Activated CD4-positive, alpha-beta memory T cell treated with anti-CD3 and anti-CD28 coated beads, Interleukin-2, amount 10 ng/mL, durations not matched to agents 7 days and 5 days (primary cell): Measurements from ENCODE around the gene PTH2R. TPM values are rescaled to one million over a fixed set of nuclear protein-coding genes. Genes with fewer than 3 reads are reported as not detected.
"Not testable (repeated sequence)": the region's sequence is repeated elsewhere in the genome, so short reads cannot be mapped to it uniquely, and the experiment has no call there.

Source experiments
- CTCF ChIA-PET: fragments of 350-600 bp; sonication (Branson Sonifier 250); formaldehyde crosslinking; loops from one replicate; lab custom pipeline; 2021; ENCODE audit warnings: antibody characterized with exemption, inconsistent platforms; lab: Charles Lee
- POLR2A ChIA-PET: fragments of 350-600 bp; sonication (Branson Sonifier 250); formaldehyde crosslinking; loops from one replicate; lab custom pipeline; 2021; ENCODE audit warnings: antibody characterized with exemption; lab: Charles Lee
- DNase-seq: peaks from one replicate; pipeline ENCODE4 v3.0.0-alpha.2; 2020
- H3K27ac Mint-ChIP-seq: one replicate; pipeline ENCODE4 v1.8.0; 2021; ENCODE audit warnings: mild to moderate bottlenecking, mixed read lengths
- H3K27me3 Mint-ChIP-seq: one replicate; pipeline ENCODE4 v1.8.0; 2021; ENCODE audit warnings: mixed read lengths
- H3K36me3 Mint-ChIP-seq: one replicate; pipeline ENCODE4 v1.8.0; 2021; ENCODE audit warnings: low read depth, mixed read lengths
- H3K4me1 Mint-ChIP-seq: one replicate; pipeline ENCODE4 v1.8.0; 2021; ENCODE audit warnings: mixed read lengths
- H3K4me3 Mint-ChIP-seq: one replicate; pipeline ENCODE4 v1.8.0; 2021; ENCODE audit warnings: mild to moderate bottlenecking, mixed read lengths
- H3K9me3 Mint-ChIP-seq: one replicate; pipeline ENCODE4 v1.8.0; 2021; ENCODE audit warnings: mixed read lengths
- total RNA-seq, 2 experiments: library from RNA; stranded (reverse); gene quantifications; one replicate each; pipeline ENCODE4 v1.2.3, GENCODE V29; 2021

The PTH2R gene
- total RNA-seq, 2 experiments from 2014 or later, result 0.10 TPM; not detected in 1

- Mint-ChIP-seq H3K4me3 (no peak overlapping the region), H3K9me3 (no peaks in the 10 kb centered on the region), H3K27me3 (no peaks in the 10 kb centered on the region), H3K4me1 (no peaks in the 10 kb centered on the region), H3K27ac (no peak overlapping the region), H3K36me3 (no peaks in the 10 kb centered on the region)
- CTCF ChIA-PET, result no interaction called here
- POLR2A ChIA-PET, result no interaction called here
- DNase-seq, result no peak
These were observed 71.1 kb downstream of the PTH2R start for GRCh38 chr2:208477741-208478140.

- H3K27ac Mint-ChIP-seq, result no peak overlapping the region
- DNase-seq, result no peak
These were observed 72.8 kb downstream of the PTH2R start for GRCh38 chr2:208479342-208479741.

GRCh38 chr2:208481945-208482344 lies 75.4 kb downstream of the PTH2R start:
- H3K27me3 Mint-ChIP-seq, CTCF ChIA-PET, H3K27ac Mint-ChIP-seq, H3K9me3 Mint-ChIP-seq, H3K4me1 Mint-ChIP-seq, H3K4me3 Mint-ChIP-seq, H3K36me3 Mint-ChIP-seq, DNase-seq, POLR2A ChIA-PET: not testable (repeated sequence)

More at GRCh38 chr2:208479342-208479741, 72.8 kb downstream of the PTH2R start:
- no peak overlapping the region for H3K4me3 Mint-ChIP-seq
- H3K27me3 Mint-ChIP-seq, result no peaks in the 10 kb centered on the region
- no peaks in the 10 kb centered on the region for H3K36me3 Mint-ChIP-seq
- no peaks in the 10 kb centered on the region for H3K4me1 Mint-ChIP-seq
- POLR2A ChIA-PET, result no interaction called here
- CTCF ChIA-PET, result no interaction called here
- H3K9me3 Mint-ChIP-seq, result no peaks in the 10 kb centered on the region

- H3K36me3 Mint-ChIP-seq, H3K9me3 Mint-ChIP-seq, DNase-seq, H3K4me3 Mint-ChIP-seq, POLR2A ChIA-PET, H3K27me3 Mint-ChIP-seq, H3K4me1 Mint-ChIP-seq, H3K27ac Mint-ChIP-seq, CTCF ChIA-PET: not testable (repeated sequence)
These were observed 75.9 kb downstream of the PTH2R start for GRCh38 chr2:208482453-208483015.

- POLR2A ChIA-PET, result no interaction called here
- Mint-ChIP-seq H3K36me3 (no peaks in the 10 kb centered on the region), H3K4me3 (no peak overlapping the region), H3K9me3 (no peaks in the 10 kb centered on the region), H3K4me1 (no peaks in the 10 kb centered on the region), H3K27ac (no peak overlapping the region), H3K27me3 (peaks cover 2% of the 10 kb centered on the region)
- no peak for DNase-seq
- CTCF ChIA-PET, result no interaction called here
These were observed 78.8 kb downstream of the PTH2R start for GRCh38 chr2:208485390-208485789.

GRCh38 chr2:208488686-208489564 lies 82.3 kb downstream of the PTH2R start:
- Mint-ChIP-seq H3K9me3 (no peaks in the 10 kb centered on the region), H3K27ac (no peak overlapping the region)

GRCh38 chr2:208489687-208490086 lies 83.1 kb downstream of the PTH2R start:
- Mint-ChIP-seq H3K4me3 (no peak overlapping the region), H3K4me1 (no peaks in the 10 kb centered on the region), H3K27me3 (peaks cover 2% of the 10 kb centered on the region), H3K9me3 (no peaks in the 10 kb centered on the region), H3K36me3 (no peaks in the 10 kb centered on the region), H3K27ac (no peak overlapping the region)
- DNase-seq, result no peak
- POLR2A ChIA-PET, result no interaction called here
- CTCF ChIA-PET, result no interaction called here

More at GRCh38 chr2:208488686-208489564, 82.3 kb downstream of the PTH2R start:
- ChIA-PET POLR2A (no interaction called here), CTCF (no interaction called here)
- Mint-ChIP-seq H3K4me1 (no peaks in the 10 kb centered on the region), H3K36me3 (no peaks in the 10 kb centered on the region), H3K4me3 (no peak overlapping the region), H3K27me3 (peaks cover 2% of the 10 kb centered on the region)
- no peak for DNase-seq

- no peaks in the 10 kb centered on the region for H3K9me3 Mint-ChIP-seq
- POLR2A ChIA-PET, result interaction anchor here (0.8 kb wide), 1 partner anchor 10 kb away, joined by 3 read pairs; no protein-coding TSS in a partner anchor
- H3K4me3 Mint-ChIP-seq, result no peak overlapping the region
- peaks cover 2% of the 10 kb centered on the region for H3K27me3 Mint-ChIP-seq
- no peak for DNase-seq
- CTCF ChIA-PET, result no interaction called here
- no peak overlapping the region for H3K27ac Mint-ChIP-seq
- H3K4me1 Mint-ChIP-seq, result no peaks in the 10 kb centered on the region
- no peaks in the 10 kb centered on the region for H3K36me3 Mint-ChIP-seq
These were observed 83.9 kb downstream of the PTH2R start for GRCh38 chr2:208490492-208490891.

GRCh38 chr2:208491641-208492040 lies 85.0 kb downstream of the PTH2R start:
- Mint-ChIP-seq H3K27me3 (peaks cover 2% of the 10 kb centered on the region), H3K9me3 (no peaks in the 10 kb centered on the region), H3K27ac (no peak overlapping the region), H3K4me3 (no peak overlapping the region), H3K4me1 (no peaks in the 10 kb centered on the region), H3K36me3 (no peaks in the 10 kb centered on the region)
- POLR2A ChIA-PET, result no interaction called here
- DNase-seq, result no peak
- CTCF ChIA-PET, result no interaction called here

GRCh38 chr2:208492069-208492468 lies 85.5 kb downstream of the PTH2R start:
- no peak for DNase-seq
- Mint-ChIP-seq H3K4me1 (no peaks in the 10 kb centered on the region), H3K4me3 (no peak overlapping the region), H3K27ac (no peak overlapping the region), H3K36me3 (no peaks in the 10 kb centered on the region), H3K27me3 (peaks cover 2% of the 10 kb centered on the region), H3K9me3 (no peaks in the 10 kb centered on the region)
- CTCF ChIA-PET, result no interaction called here
- POLR2A ChIA-PET, result no interaction called here

GRCh38 chr2:208493186-208493585 lies 86.6 kb downstream of the PTH2R start:
- ChIA-PET CTCF (no interaction called here), POLR2A (no interaction called here)
- Mint-ChIP-seq H3K4me3 (no peak overlapping the region), H3K27ac (no peak overlapping the region), H3K36me3 (no peaks in the 10 kb centered on the region), H3K4me1 (no peaks in the 10 kb centered on the region), H3K27me3 (peaks cover 2% of the 10 kb centered on the region), H3K9me3 (no peaks in the 10 kb centered on the region)
- no peak for DNase-seq

- no peaks in the 10 kb centered on the region for H3K9me3 Mint-ChIP-seq
- DNase-seq, result no peak
- ChIA-PET POLR2A (no interaction called here), CTCF (no interaction called here)
- no peak overlapping the region for H3K27ac Mint-ChIP-seq
- no peaks in the 10 kb centered on the region for H3K4me1 Mint-ChIP-seq
- H3K4me3 Mint-ChIP-seq, result no peak overlapping the region
- H3K36me3 Mint-ChIP-seq, result no peaks in the 10 kb centered on the region
- H3K27me3 Mint-ChIP-seq, result no peaks in the 10 kb centered on the region
These were observed 89.5 kb downstream of the PTH2R start for GRCh38 chr2:208496129-208496528.

- no peak for DNase-seq
- Mint-ChIP-seq H3K9me3 (no peaks in the 10 kb centered on the region), H3K27ac (no peak overlapping the region), H3K4me3 (no peak overlapping the region), H3K27me3 (no peaks in the 10 kb centered on the region), H3K4me1 (no peaks in the 10 kb centered on the region), H3K36me3 (no peaks in the 10 kb centered on the region)
- ChIA-PET POLR2A (no interaction called here), CTCF (no interaction called here)
These were observed 94.6 kb downstream of the PTH2R start for GRCh38 chr2:208501206-208501605.

- no peaks in the 10 kb centered on the region for H3K36me3 Mint-ChIP-seq
- no peak for DNase-seq
- no peaks in the 10 kb centered on the region for H3K9me3 Mint-ChIP-seq
- POLR2A ChIA-PET, result no interaction called here
- no peak overlapping the region for H3K4me3 Mint-ChIP-seq
- CTCF ChIA-PET, result no interaction called here
- H3K4me1 Mint-ChIP-seq, result no peaks in the 10 kb centered on the region
- H3K27me3 Mint-ChIP-seq, result no peaks in the 10 kb centered on the region
- H3K27ac Mint-ChIP-seq, result no peak overlapping the region
These were observed 95.7 kb downstream of the PTH2R start for GRCh38 chr2:208502288-208502687.
